PFSK-1 (cell line): ENCODE data around the gene SP140.

Experiments
- FOXP2 ChIP-seq: optimal IDR thresholded peaks from 2 replicates; pipeline ENCODE3; 2011; ENCODE audit warnings: borderline replicate concordance, control low read depth, inconsistent platforms; ENCODE audit not compliant: insufficient read depth; ENCODE audit errors: extremely low read length, extremely low read depth
- POLR2AphosphoS5 ChIP-seq: IDR thresholded peaks from 2 replicates; pipeline ENCODE4 v1.6.1; 2012; ENCODE audit warnings: low read depth, mild to moderate bottlenecking, control low read depth, low read length, moderate library complexity
- SIN3A ChIP-seq: IDR thresholded peaks from 2 replicates; pipeline ENCODE4 v1.6.1; 2012; ENCODE audit warnings: mild to moderate bottlenecking, low read length, moderate library complexity, borderline replicate concordance; ENCODE audit not compliant: insufficient read depth
- TAF1 ChIP-seq: IDR thresholded peaks from 2 replicates; pipeline ENCODE4 v1.6.1; 2012; ENCODE audit warnings: low read length, control low read depth, borderline replicate concordance; ENCODE audit not compliant: insufficient read depth
- TF ChIP-seq, protein P1 (sequence below), 2 experiments: IDR thresholded peaks; 2 replicates each; pipeline versions ENCODE4 v1.6.1 to v1.8.0; 2011 to 2012; ENCODE audit warnings: low read depth in 2 of 2, low read length in 2 of 2, control low read depth in 1 of 2, inconsistent platforms in 1 of 2, mild to moderate bottlenecking in 1 of 2, moderate library complexity in 1 of 2; ENCODE audit not compliant: insufficient read depth in 1 of 2

The SP140 gene

DNA sequence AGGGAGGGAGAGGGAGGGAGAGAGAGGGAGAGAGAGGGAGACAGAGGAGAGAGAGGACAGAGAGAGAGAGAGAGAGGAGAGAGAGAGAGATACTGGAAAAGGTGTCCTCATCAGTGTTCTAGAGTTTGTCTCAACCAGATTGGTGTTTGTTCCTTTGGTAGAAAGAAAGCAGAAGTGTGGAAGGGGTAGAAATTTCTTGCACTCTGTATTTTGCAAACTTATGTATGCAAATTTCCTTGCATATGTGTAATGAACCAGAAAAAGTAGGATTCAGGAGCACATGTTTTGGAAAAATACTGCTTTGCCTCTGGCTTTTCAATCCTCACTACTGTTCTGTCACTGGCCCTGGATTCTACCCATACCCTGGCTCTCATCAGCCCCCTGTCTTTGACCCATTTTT, 1.1 kb upstream of the SP140 start:
- TF ChIP-seq POLR2AphosphoS5 (no peak), FOXP2 (no peak), SIN3A (no peak), TAF1 (no peak)
- TF ChIP-seq, protein P1, sequence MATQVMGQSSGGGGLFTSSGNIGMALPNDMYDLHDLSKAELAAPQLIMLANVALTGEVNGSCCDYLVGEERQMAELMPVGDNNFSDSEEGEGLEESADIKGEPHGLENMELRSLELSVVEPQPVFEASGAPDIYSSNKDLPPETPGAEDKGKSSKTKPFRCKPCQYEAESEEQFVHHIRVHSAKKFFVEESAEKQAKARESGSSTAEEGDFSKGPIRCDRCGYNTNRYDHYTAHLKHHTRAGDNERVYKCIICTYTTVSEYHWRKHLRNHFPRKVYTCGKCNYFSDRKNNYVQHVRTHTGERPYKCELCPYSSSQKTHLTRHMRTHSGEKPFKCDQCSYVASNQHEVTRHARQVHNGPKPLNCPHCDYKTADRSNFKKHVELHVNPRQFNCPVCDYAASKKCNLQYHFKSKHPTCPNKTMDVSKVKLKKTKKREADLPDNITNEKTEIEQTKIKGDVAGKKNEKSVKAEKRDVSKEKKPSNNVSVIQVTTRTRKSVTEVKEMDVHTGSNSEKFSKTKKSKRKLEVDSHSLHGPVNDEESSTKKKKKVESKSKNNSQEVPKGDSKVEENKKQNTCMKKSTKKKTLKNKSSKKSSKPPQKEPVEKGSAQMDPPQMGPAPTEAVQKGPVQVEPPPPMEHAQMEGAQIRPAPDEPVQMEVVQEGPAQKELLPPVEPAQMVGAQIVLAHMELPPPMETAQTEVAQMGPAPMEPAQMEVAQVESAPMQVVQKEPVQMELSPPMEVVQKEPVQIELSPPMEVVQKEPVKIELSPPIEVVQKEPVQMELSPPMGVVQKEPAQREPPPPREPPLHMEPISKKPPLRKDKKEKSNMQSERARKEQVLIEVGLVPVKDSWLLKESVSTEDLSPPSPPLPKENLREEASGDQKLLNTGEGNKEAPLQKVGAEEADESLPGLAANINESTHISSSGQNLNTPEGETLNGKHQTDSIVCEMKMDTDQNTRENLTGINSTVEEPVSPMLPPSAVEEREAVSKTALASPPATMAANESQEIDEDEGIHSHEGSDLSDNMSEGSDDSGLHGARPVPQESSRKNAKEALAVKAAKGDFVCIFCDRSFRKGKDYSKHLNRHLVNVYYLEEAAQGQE (IDR thresholded peaks at IDR 0.05; ENCODE audit: insufficient read depth in 1 of 2, low read depth in 2 of 2, low read length in 2 of 2) = no peak

DNA sequence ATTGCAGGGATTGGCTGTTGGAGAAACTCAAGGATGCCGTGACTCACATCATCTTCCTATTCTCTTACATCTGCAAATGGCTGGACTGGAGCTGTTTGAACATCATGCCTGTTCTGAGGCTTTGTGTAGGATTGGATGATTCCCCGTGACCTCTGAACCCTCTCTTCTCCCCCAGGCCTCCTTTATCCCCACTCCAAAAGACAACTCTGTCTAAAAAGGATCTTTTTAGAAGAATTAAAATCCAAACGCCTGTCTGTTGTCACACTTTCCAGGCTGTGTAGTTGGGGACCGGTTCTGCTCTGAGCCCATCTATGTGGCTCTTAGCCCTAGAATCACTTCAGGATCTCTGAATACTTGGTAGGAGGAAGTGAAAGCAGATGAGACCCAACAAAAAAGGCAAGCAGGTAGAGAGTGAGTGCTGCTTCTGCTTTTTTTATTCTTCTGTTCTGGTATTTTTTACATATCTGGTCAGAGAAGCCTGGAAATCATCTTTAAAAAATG, 565 bp downstream of the SP140 start:
- no peak for TF ChIP-seq TAF1
- TF ChIP-seq FOXP2 = no peak
- no peak for TF ChIP-seq SIN3A
- TF ChIP-seq, protein P1 (IDR thresholded peaks at IDR 0.05; ENCODE audit: insufficient read depth in 1 of 2, low read depth in 2 of 2, low read length in 2 of 2) = no peak
- TF ChIP-seq POLR2AphosphoS5 = no peak

DNA sequence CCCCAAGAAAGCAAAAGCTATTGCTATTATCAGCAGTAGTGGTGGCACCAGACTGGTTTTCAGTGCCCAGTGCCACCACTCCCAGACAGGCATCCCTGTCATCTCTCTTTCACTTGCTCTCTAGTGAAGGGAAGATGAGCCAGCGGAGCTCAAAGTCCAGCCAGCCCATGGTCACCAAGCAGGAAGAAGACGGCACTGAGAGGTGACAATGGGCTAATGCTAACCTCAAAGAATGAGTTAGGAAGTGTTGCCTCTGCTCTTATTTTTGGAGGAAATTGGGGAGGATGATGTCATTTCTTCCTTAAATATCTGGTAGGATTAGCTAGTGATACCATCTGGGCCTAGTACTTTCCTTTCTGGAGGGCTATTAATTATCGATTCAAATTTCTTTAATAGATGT, 1.7 kb downstream of the SP140 start:
- TF ChIP-seq TAF1 (no peak), POLR2AphosphoS5 (no peak)
- TF ChIP-seq, protein P1 (IDR thresholded peaks at IDR 0.05; ENCODE audit: insufficient read depth in 1 of 2, low read depth in 2 of 2, low read length in 2 of 2) = no peak

DNA sequence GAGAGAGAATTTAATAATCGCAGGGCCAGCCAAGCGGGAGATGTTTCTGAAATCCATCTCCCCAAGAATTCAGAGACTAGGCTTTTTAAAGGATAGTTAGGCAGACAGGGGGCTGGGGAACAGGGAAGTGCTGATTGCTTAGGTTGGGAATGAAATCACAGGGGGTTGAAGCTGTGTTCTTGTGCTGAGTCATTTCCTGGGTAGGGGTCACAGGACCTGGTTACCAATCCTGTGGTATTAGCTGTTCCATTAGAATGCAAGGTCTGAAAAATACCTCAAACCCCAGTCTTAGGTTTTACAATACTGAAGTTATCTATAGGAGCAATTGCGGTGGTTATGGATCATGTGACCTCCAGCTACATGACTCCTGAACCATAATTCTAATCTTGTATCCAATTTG, 4.6 kb downstream of the SP140 start:
- no peak for TF ChIP-seq SIN3A
- no peak for TF ChIP-seq FOXP2
- no peak for TF ChIP-seq TAF1
- TF ChIP-seq, protein P1 (IDR thresholded peaks at IDR 0.05; ENCODE audit: insufficient read depth in 1 of 2, low read depth in 2 of 2, low read length in 2 of 2) = no peak
- TF ChIP-seq POLR2AphosphoS5 = no peak

DNA sequence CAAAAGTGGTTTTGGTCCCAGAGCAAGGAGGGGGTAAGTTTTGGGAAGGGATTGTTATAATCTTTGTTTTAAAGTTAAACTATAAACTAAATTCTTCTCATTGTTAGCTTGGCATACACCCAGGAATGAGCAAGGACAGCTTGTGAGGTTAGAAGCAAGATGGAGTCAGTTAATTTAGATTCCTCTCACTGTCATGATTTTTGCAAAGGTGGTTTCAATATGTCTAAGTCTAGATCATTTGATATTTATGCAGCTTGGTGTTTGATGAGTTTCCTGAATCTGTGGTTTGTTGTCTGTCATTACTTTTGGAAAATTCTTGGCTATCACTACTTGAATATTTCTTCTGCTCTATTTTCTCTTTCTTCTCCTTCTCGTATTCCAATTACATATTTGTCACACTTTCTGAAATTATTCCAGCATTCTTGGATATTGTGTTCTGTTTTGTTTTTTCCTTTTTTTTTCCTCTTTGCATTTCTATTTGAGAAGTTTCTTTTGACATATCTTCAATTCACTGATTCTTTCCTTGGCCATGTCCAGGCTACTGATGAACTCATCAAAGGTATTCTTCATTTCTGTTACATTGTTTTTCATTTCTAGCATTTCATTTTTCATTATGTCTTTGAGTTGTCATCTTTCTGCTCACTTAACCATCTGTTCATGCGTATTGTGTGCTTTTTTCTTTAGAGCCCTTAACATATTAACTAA, 5.1 kb downstream of the SP140 start:
- TF ChIP-seq TAF1 (no peak), FOXP2 (no peak), POLR2AphosphoS5 (no peak), SIN3A (no peak)
- TF ChIP-seq, protein P1 (IDR thresholded peaks at IDR 0.05; ENCODE audit: insufficient read depth in 1 of 2, low read depth in 2 of 2, low read length in 2 of 2) = no peak
